ENCODE measurements around the gene PLA2G4E. TPM values are rescaled to one million over a fixed set of nuclear protein-coding genes. Genes with fewer than 3 reads are reported as not detected.

PLA2G4E gene
- polyA plus RNA-seq, 3 donors = not detected

GRCh38 chr15:42014406-42014805 is 6.4 kb downstream of the PLA2G4E start:
- no peak overlapping the region for H3K4me3 ChIP-seq (replicated peaks in 1 of 3; ENCODE audit: low read depth in 2 of 3, low read length in 3 of 3)
- H3K9me3 Mint-ChIP-seq = no peaks in the 10 kb centered on the region
- H3K4me3 Mint-ChIP-seq = no peak overlapping the region
- H3K9me3 ChIP-seq (replicated peaks in 1 of 2; ENCODE audit: control insufficient read depth in 1 of 2, insufficient read depth in 1 of 2, low read length in 2 of 2) = no peaks in the 10 kb centered on the region
- no peaks in the 10 kb centered on the region for H3K36me3 ChIP-seq (replicated peaks in 1 of 2; ENCODE audit: control insufficient read depth in 1 of 2, insufficient read depth in 2 of 2, low read length in 2 of 2)
- H2AFZ ChIP-seq (ENCODE audit: insufficient read depth, low read depth, low read length, poor library complexity, severe bottlenecking) = no peak overlapping the region
- no peak overlapping the region for H3K27ac Mint-ChIP-seq
- no peaks in the 10 kb centered on the region for H3K79me2 ChIP-seq (ENCODE audit: insufficient read depth, low read length)
- H3K27me3 Mint-ChIP-seq (ENCODE audit: low read depth in 3 of 3) = peaks cover 4 to 6% (median 5%) of the 10 kb centered on the region in 3 donors
- 100% methylated on average over 4 of the region's 4 CpGs for WGBS (ENCODE audit: insufficient coverage)
- no peak overlapping the region for H3K4me2 ChIP-seq (replicated peaks; ENCODE audit: extremely low read depth, low read length, poor library complexity, severe bottlenecking)
- H3K4me1 Mint-ChIP-seq = no peaks in the 10 kb centered on the region
- H3K27me3 ChIP-seq (ENCODE audit: control insufficient read depth in 2 of 2, insufficient read depth in 2 of 2, low read length in 2 of 2) = no peaks in the 10 kb centered on the region
- intact Hi-C loops (cut with micrococcal nuclease) = no loop called here
- H3K27ac ChIP-seq (ENCODE audit: low read depth in 1 of 2, low read length in 2 of 2) = no peak overlapping the region
- no peaks in the 10 kb centered on the region for H3K36me3 Mint-ChIP-seq
- no peak overlapping the region for H3K9ac ChIP-seq (ENCODE audit: insufficient read depth, low read length, poor library complexity, severe bottlenecking)
- H4K20me1 ChIP-seq (ENCODE audit: insufficient read depth, low read length) = no peaks in the 10 kb centered on the region
- TF ChIP-seq CTCF (IDR thresholded peaks at IDR 0.05) = no peak
- no peaks in the 10 kb centered on the region for H3K4me1 ChIP-seq (ENCODE audit: control insufficient read depth in 1 of 2, insufficient read depth in 2 of 2, low read length in 2 of 2)
- no peak for DNase-seq

- no peak for DNase-seq
- no peaks in the 10 kb centered on the region for H3K36me3 ChIP-seq (replicated peaks in 1 of 2; ENCODE audit: control insufficient read depth in 1 of 2, insufficient read depth in 2 of 2, low read length in 2 of 2)
- H3K9ac ChIP-seq (ENCODE audit: insufficient read depth, low read length, poor library complexity, severe bottlenecking) = no peak overlapping the region
- Mint-ChIP-seq H3K27ac (no peak overlapping the region), H3K4me1 (no peaks in the 10 kb centered on the region), H3K36me3 (no peaks in the 10 kb centered on the region), H3K4me3 (no peak overlapping the region), H3K27me3 (ENCODE audit: low read depth in 3 of 3) (peaks cover 4 to 7% (median 5%) of the 10 kb centered on the region in 3 donors), H3K9me3 (no peaks in the 10 kb centered on the region)
- no peak for TF ChIP-seq CTCF (IDR thresholded peaks at IDR 0.05)
- no peaks in the 10 kb centered on the region for H3K9me3 ChIP-seq (replicated peaks in 1 of 2; ENCODE audit: control insufficient read depth in 1 of 2, insufficient read depth in 1 of 2, low read length in 2 of 2)
- no peaks in the 10 kb centered on the region for H3K4me1 ChIP-seq (ENCODE audit: control insufficient read depth in 1 of 2, insufficient read depth in 2 of 2, low read length in 2 of 2)
- no peak overlapping the region for H3K4me3 ChIP-seq (replicated peaks in 1 of 3; ENCODE audit: low read depth in 2 of 3, low read length in 3 of 3)
- H3K79me2 ChIP-seq (ENCODE audit: insufficient read depth, low read length) = no peaks in the 10 kb centered on the region
- H3K27me3 ChIP-seq (ENCODE audit: control insufficient read depth in 2 of 2, insufficient read depth in 2 of 2, low read length in 2 of 2) = no peaks in the 10 kb centered on the region
- no peaks in the 10 kb centered on the region for H4K20me1 ChIP-seq (ENCODE audit: insufficient read depth, low read length)
- 96% methylated on average over 4 of the region's 10 CpGs for WGBS (ENCODE audit: insufficient coverage)
- no peak overlapping the region for H3K4me2 ChIP-seq (replicated peaks; ENCODE audit: extremely low read depth, low read length, poor library complexity, severe bottlenecking)
- H2AFZ ChIP-seq (ENCODE audit: insufficient read depth, low read depth, low read length, poor library complexity, severe bottlenecking) = peak overlapping the region; percentile 13
- no peak overlapping the region for H3K27ac ChIP-seq (ENCODE audit: low read depth in 1 of 2, low read length in 2 of 2)
- intact Hi-C loops (cut with micrococcal nuclease) = no loop called here
Observed at GRCh38 chr15:42012928-42013482, 7.8 kb downstream of the PLA2G4E start.

Measured in CD14-positive monocyte (primary cell).